ENCODE measurements around the gene MAP4.

MAP4 gene

DNA sequence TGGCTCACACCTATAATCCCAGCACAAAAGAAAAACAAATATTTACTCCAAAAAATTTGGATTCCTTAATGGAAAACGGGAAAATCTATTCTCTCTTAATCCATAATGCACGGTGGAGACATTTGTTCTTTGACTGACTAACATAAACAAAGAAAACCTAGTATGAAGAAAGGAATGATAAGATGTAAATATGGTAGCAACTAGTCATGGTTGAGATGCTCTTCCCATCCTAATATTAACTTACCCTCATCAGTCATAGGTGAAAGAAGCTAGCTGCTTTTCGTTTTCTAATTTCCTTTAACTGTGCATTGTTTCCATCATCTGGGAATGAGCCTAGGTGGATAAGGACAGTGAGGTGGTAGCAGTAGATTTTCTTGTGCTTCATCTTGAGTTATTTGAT is 22.0 kb downstream of the MAP4 start:
- Mint-ChIP-seq H3K4me3 (no peak overlapping the region), H3K9me3 (no peaks in the 10 kb centered on the region), H3K27ac (no peak overlapping the region), H3K27me3 (no peaks in the 10 kb centered on the region), H3K4me1 (peaks cover 14% of the 10 kb centered on the region)
- DNase-seq (no peak), ATAC-seq (no peak)

GRCh38 chr3:47991341-47991740 is 24.9 kb downstream of the MAP4 start:
- H3K4me1 Mint-ChIP-seq = peaks cover 7% of the 10 kb centered on the region
- peak overlapping the region in 1 of 2 donors; percentile 46 for H3K27ac Mint-ChIP-seq
- H3K27me3 Mint-ChIP-seq = no peaks in the 10 kb centered on the region
- H3K4me3 Mint-ChIP-seq = no peak overlapping the region
- DNase-seq = no peak
- ATAC-seq = no peak
- H3K9me3 Mint-ChIP-seq = no peaks in the 10 kb centered on the region

DNA sequence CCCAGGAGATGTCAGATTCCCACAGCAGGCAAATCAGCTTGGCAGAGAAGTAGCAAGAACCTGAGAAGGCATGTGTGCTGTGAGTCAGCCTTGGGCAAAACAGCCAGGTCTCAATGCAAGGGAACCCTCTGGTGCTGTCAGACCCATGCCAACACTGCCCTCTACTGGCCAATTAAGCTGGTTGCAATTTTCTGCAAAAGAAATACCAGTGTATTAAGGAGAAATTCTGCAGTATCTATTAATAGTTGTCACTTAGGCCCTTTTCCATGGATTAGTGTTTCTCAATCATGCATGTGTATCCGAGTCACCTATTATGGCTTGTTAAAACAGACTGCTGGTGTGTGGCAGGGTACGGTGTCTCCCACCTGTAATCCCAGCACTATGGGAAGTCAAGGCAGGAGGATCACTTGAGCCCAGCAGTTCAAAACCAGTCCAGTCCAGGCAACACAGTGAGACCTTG is 26.2 kb downstream of the MAP4 start:
- no peaks in the 10 kb centered on the region for H3K27me3 Mint-ChIP-seq
- ATAC-seq = peak; percentile 98
- no peak overlapping the region for H3K4me3 Mint-ChIP-seq
- DNase-seq = peak; percentile 65 to 70
- no peak overlapping the region for H3K27ac Mint-ChIP-seq
- peaks cover 7% of the 10 kb centered on the region for H3K4me1 Mint-ChIP-seq
- H3K9me3 Mint-ChIP-seq = no peaks in the 10 kb centered on the region

GRCh38 chr3:47985381-47985780 is 30.8 kb downstream of the MAP4 start:
- DNase-seq = no peak
- ATAC-seq = no peak
- Mint-ChIP-seq H3K27me3 (no peaks in the 10 kb centered on the region), H3K9me3 (no peaks in the 10 kb centered on the region), H3K4me1 (peaks cover 7% of the 10 kb centered on the region), H3K27ac (no peak overlapping the region), H3K4me3 (no peak overlapping the region)

DNA sequence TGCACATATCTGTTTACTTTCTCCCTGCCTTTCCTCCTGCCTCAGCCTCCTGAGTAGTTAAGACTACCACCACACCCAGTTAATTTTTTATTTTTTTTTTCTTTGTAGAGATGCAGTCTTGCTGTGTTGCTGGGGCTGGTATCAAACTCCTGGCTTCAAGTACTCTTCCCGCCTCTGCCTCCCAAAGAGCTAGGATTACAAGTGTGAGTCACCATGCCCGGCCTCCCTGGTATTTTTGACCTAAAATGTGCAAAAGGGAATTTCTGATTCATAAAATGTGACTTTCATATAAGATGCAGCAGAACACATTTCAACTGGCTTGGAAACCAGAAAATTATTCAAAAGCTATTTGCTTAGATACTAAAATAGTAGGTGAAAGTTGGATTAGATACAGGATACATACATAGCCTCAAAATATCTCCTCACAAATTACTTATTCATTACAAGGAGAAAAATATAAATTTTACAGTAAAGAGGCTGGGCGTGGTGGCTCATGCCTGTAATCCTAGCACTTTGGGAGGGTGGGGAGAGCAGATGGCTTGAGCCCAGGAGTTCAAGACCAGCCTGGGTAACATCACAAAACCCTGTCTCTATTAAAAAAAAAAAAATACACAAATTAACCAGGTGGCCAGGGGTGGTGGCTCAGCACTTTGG is 32.0 kb downstream of the MAP4 start:
- Mint-ChIP-seq H3K4me1 (peaks cover under 1% of the 10 kb centered on the region), H3K27me3 (no peaks in the 10 kb centered on the region), H3K9me3 (no peaks in the 10 kb centered on the region), H3K27ac (no peak overlapping the region), H3K4me3 (no peak overlapping the region)
- no peak for DNase-seq
- ATAC-seq = no peak

DNA sequence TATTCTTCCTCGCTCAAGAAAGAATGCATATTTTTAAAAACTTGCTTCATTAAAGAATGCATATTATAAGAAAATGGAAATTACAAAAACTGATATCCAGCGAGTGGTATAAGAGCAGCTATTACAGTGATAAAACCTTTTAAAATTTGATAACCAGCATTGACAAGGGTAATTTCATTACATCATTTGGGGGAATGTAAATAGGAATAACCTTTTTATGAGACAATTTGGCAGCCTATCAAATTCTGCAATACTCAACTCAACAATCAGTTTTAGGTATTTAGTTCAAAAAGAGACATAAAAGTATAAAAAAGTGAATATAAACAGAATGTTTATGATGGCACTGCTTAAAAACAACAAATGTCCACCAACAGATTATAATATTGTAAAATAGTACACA is 35.4 kb downstream of the MAP4 start:
- ATAC-seq (no peak), DNase-seq (no peak)
- Mint-ChIP-seq H3K4me1 (no peaks in the 10 kb centered on the region), H3K9me3 (no peaks in the 10 kb centered on the region), H3K27ac (no peak overlapping the region), H3K4me3 (no peak overlapping the region), H3K27me3 (no peaks in the 10 kb centered on the region)

GRCh38 chr3:47979070-47979469 is 37.1 kb downstream of the MAP4 start:
- no peak for DNase-seq
- no peak for ATAC-seq
- Mint-ChIP-seq H3K27me3 (no peaks in the 10 kb centered on the region), H3K4me3 (no peak overlapping the region), H3K9me3 (no peaks in the 10 kb centered on the region), H3K27ac (no peak overlapping the region), H3K4me1 (no peaks in the 10 kb centered on the region)

GRCh38 chr3:47978386-47978785 is 37.8 kb downstream of the MAP4 start:
- H3K27ac Mint-ChIP-seq = no peak overlapping the region

DNA sequence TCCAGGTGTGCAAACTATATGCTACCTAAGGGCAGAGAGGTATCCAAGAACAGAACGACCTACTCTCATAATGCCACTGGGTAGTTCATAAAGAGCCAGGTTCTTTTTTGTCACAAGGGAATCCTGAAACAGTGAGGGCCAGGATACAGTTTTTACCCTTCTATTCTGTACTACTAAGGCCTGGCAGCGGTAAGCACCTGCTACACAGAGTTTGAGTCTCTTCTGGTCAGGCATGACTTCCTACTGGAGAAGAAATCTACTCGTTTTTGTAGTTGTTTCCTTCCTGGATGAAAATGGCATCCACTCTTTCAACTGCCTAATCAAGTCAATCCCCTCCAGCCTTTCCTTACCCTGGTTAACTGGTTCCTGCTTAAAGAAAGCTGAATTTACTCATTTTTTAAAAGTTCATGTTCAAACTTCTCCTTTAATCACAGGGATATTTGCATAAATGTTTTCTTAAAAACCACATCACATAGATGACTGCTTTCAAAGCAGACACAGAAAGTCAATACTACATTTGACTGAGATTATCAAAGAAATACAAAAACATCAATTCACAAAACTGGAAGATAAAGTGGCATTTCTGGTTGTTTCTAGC is 40.0 kb downstream of the MAP4 start:
- DNase-seq (no peak), ATAC-seq (no peak)
- no peak overlapping the region for H3K4me3 Mint-ChIP-seq
- H3K4me1 Mint-ChIP-seq = no peaks in the 10 kb centered on the region
- no peaks in the 10 kb centered on the region for H3K9me3 Mint-ChIP-seq
- no peaks in the 10 kb centered on the region for H3K27me3 Mint-ChIP-seq
- no peak overlapping the region for H3K27ac Mint-ChIP-seq

More at GRCh38 chr3:47978386-47978785, 37.8 kb downstream of the MAP4 start:
- DNase-seq (no peak), ATAC-seq (no peak)
- Mint-ChIP-seq H3K9me3 (no peaks in the 10 kb centered on the region), H3K4me3 (no peak overlapping the region), H3K27me3 (no peaks in the 10 kb centered on the region), H3K4me1 (no peaks in the 10 kb centered on the region)

GRCh38 chr3:47974974-47975470 is 41.2 kb downstream of the MAP4 start:
- no peak for DNase-seq
- H3K27ac Mint-ChIP-seq = no peak overlapping the region

GRCh38 chr3:47971081-47971480 is 45.1 kb downstream of the MAP4 start:
- DNase-seq (no peak), ATAC-seq (no peak)
- H3K9me3 Mint-ChIP-seq = no peaks in the 10 kb centered on the region
- no peak overlapping the region for H3K4me3 Mint-ChIP-seq
- H3K27ac Mint-ChIP-seq = no peak overlapping the region
- H3K4me1 Mint-ChIP-seq = peaks cover 9% of the 10 kb centered on the region
- H3K27me3 Mint-ChIP-seq = no peaks in the 10 kb centered on the region

More at GRCh38 chr3:47974974-47975470, 41.2 kb downstream of the MAP4 start:
- Mint-ChIP-seq H3K4me1 (no peaks in the 10 kb centered on the region), H3K4me3 (no peak overlapping the region), H3K27me3 (no peaks in the 10 kb centered on the region), H3K9me3 (no peaks in the 10 kb centered on the region)
- ATAC-seq = no peak

DNA sequence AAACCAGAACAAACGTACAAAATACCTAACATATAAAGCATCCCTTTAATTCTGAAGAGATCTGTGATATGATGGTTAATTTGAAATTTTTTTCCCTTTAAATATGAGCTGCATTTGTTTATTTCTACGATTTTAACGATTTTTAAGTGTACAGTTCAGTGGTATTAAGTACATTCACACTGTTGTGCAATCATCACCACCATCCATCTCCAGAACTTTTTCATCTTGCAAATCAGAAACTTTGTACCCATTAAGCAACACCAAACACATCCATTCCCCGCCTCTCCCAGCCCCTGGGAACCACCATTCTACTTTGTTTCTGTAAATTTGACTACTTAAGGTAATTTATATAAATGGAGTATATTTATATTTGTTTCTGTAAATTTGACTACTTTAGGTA is 51.5 kb downstream of the MAP4 start:
- H3K27ac Mint-ChIP-seq = no peak overlapping the region
- H3K4me3 Mint-ChIP-seq = no peak overlapping the region
- peaks cover 38% of the 10 kb centered on the region for H3K4me1 Mint-ChIP-seq
- ATAC-seq (no peak), DNase-seq (no peak)
- H3K9me3 Mint-ChIP-seq = no peaks in the 10 kb centered on the region
- H3K27me3 Mint-ChIP-seq = no peaks in the 10 kb centered on the region

DNA sequence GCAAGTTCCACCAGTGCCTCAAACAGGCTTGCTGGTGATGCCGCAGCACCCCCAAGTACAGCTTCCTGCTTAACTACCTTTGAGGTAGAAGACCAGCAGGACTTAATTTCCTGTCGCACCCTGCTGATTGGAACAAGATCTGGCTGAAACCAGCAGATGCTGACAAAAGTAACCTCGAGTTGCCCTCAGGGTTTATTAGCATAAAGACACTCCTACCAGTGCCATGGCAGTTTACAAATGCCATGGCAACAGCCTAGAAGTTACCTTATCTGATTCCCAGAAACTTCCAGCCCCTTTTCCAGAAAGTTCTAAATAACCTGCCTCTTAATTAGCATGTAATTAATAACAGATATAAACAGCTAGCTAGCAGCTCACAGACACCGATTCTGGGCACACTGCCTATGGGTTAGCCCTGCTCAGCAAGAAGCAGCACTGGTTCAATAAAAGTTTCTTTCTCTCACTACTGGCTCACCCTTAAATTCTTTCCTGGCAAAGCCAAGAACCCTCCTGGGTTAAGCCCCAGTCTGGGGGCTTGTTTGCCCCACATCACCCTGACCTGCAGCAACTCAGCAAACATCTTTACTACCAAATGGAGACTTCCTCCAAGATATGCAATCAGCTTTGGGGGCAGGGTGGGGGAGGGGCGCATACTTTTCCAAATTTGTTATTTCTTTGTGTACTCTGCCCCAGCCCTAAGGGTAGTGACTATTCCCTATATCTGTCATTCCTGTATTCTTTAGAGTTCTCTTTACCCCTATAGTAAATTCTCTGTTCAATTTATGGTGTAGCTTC is 54.2 kb downstream of the MAP4 start:
- Mint-ChIP-seq H3K9me3 (no peaks in the 10 kb centered on the region), H3K4me1 (peaks cover 28% of the 10 kb centered on the region), H3K4me3 (no peak overlapping the region), H3K27ac (peak overlapping the region in 1 of 2 donors; percentile 31), H3K27me3 (no peaks in the 10 kb centered on the region)
- no peak for DNase-seq
- ATAC-seq = peak; percentile 55

DNA sequence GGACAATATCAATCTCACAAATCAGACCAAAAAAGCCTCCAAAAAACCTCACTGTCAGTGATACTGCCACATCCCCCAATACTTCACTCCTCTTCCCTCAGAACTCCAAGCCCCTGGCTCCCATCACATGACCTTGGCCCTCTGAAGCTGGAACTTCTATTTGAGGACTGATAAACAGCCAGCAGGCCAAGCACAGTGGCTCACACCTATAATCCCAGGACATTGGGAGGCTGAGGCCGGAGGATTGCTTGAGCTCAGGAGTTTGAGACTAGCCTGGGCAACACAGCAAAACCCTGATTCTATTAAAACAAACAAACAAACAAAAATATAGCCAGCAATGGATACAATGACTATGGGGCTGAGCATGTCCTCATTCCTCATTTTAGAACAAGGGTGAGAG is 55.2 kb downstream of the MAP4 start:
- DNase-seq (no peak), ATAC-seq (no peak)
- no peak overlapping the region for H3K4me3 Mint-ChIP-seq
- no peaks in the 10 kb centered on the region for H3K9me3 Mint-ChIP-seq
- H3K27me3 Mint-ChIP-seq = no peaks in the 10 kb centered on the region
- no peak overlapping the region for H3K27ac Mint-ChIP-seq
- peaks cover 28% of the 10 kb centered on the region for H3K4me1 Mint-ChIP-seq

DNA sequence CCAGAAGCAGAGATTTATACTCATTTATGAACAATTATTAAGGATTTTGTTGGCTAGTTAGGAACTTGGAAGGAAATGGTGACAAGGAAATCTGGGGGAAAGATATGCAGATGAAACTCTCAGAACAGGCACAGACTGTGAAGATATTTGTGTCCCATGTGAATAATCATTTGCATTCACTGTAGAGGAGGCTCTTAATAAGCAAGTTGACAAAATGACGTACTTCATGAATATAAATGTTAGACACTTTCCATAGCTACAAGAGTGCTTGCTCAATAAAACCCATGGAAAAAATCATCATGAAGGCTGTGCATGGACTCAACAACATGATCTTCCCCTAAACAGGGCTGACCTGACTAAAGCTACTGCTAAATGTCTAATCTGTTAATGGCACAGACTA is 59.7 kb downstream of the MAP4 start:
- Mint-ChIP-seq H3K27me3 (no peaks in the 10 kb centered on the region), H3K4me3 (no peak overlapping the region), H3K4me1 (peaks cover 10% of the 10 kb centered on the region), H3K27ac (no peak overlapping the region), H3K9me3 (no peaks in the 10 kb centered on the region)
- ATAC-seq (no peak), DNase-seq (no peak)

DNA sequence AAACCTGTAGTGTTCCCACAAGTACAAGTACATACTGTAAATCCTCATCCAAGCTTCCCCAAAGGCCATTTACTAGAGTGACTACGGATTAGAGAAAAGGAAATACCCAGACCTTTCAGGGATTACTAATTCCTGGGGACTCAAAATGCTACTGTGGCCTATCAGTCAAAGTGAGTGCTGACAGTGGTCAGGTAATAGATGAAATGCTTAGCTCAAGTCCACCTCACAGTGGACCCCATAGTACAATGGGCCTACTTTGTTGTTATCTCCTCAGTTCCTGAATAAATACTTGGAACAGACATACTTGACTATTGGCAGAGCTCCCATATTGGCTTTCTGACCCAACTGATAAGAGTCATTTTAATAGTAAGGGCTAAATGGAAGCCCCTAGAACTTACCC is 61.6 kb downstream of the MAP4 start:
- Mint-ChIP-seq H3K4me3 (no peak overlapping the region), H3K9me3 (no peaks in the 10 kb centered on the region), H3K27me3 (no peaks in the 10 kb centered on the region), H3K27ac (no peak overlapping the region), H3K4me1 (no peaks in the 10 kb centered on the region)
- DNase-seq = no peak
- no peak for ATAC-seq

All from stimulated activated naive CD8-positive, alpha-beta T cell treated with anti-CD3 and anti-CD28 coated beads, Interleukin-15, amount 100 ng/mL, for 72 hours (primary cell).